ENCODE results near the gene GOT2. TPM values are rescaled to one million over a fixed set of nuclear protein-coding genes. Genes with fewer than 3 reads are reported as not detected.
A peak's percentile ranks its signal among the peaks of the same experiment; 100 is the strongest.

GOT2 gene
- total RNA-seq, 4 donors from 2014 or later, result 47.5 to 63.6 (median 57.6) TPM

GRCh38 chr16:58755989-58756649, 22.0 kb upstream of the GOT2 start:
- DNase-seq (ENCODE audit: low spot score in 2 of 2), result peak; percentile 39 to 90
- intact Hi-C loops (cut with DNase I; ENCODE audit: low total_unique reads), result no loop called here
- 32 to 33% methylated on average over 17 of the region's 17 CpGs for WGBS, 2 donors

GRCh38 chr16:58753711-58754134, 19.6 kb upstream of the GOT2 start:
- no peak for TF ChIP-seq POLR2A (IDR thresholded peaks at IDR 0.05)
- no peak for TF ChIP-seq CTCF (IDR thresholded peaks at IDR 0.05)
- DNase-seq (ENCODE audit: low spot score in 2 of 2), result no peak
- H3K4me3 ChIP-seq (ENCODE audit: low read depth, poor library complexity, severe bottlenecking), result no peak overlapping the region
- WGBS, 2 donors, result 17 to 36% methylated on average over 7 to 8 of the region's 9 CpGs
- intact Hi-C loops (cut with DNase I; ENCODE audit: low total_unique reads), result no loop called here

More at GRCh38 chr16:58755989-58756649, 22.0 kb upstream of the GOT2 start:
- no peak overlapping the region for H3K4me3 ChIP-seq (ENCODE audit: low read depth, poor library complexity, severe bottlenecking)
- no peak for TF ChIP-seq POLR2A (IDR thresholded peaks at IDR 0.05)
- no peak for TF ChIP-seq CTCF (IDR thresholded peaks at IDR 0.05)

- no peak for TF ChIP-seq POLR2A (IDR thresholded peaks at IDR 0.05)
- TF ChIP-seq CTCF (IDR thresholded peaks at IDR 0.05), result no peak
- no peak for DNase-seq (ENCODE audit: low spot score in 2 of 2)
- WGBS, 2 donors, result 86 to 87% methylated on average over 7 of the region's 7 CpGs
- H3K4me3 ChIP-seq (ENCODE audit: low read depth, poor library complexity, severe bottlenecking), result no peak overlapping the region
- intact Hi-C loops (cut with DNase I; ENCODE audit: low total_unique reads), result no loop called here
Observed at GRCh38 chr16:58744497-58744896, 10.4 kb upstream of the GOT2 start.

GRCh38 chr16:58741976-58742375, 7.9 kb upstream of the GOT2 start:
- no peak overlapping the region for H3K4me3 ChIP-seq (ENCODE audit: low read depth, poor library complexity, severe bottlenecking)
- intact Hi-C loops (cut with DNase I; ENCODE audit: low total_unique reads), result no loop called here
- TF ChIP-seq CTCF (IDR thresholded peaks at IDR 0.05) (no peak), POLR2A (IDR thresholded peaks at IDR 0.05) (no peak)
- no peak for DNase-seq (ENCODE audit: low spot score in 2 of 2)

- H3K4me3 ChIP-seq (ENCODE audit: low read depth, poor library complexity, severe bottlenecking), result no peak overlapping the region
- whole genome bisulfite sequencing, 2 donors, result 86 to 94% methylated on average over 3 of the region's 3 CpGs
- no peak for TF ChIP-seq POLR2A (IDR thresholded peaks at IDR 0.05)
- no peak for TF ChIP-seq CTCF (IDR thresholded peaks at IDR 0.05)
- intact Hi-C loops (cut with DNase I; ENCODE audit: low total_unique reads), result no loop called here
- DNase-seq (ENCODE audit: low spot score in 2 of 2), result no peak
Observed at GRCh38 chr16:58741166-58741565, 7.0 kb upstream of the GOT2 start.

All from lower leg skin (tissue), 4 donors.